ENCODE data around the gene TXNIP.

DNA sequence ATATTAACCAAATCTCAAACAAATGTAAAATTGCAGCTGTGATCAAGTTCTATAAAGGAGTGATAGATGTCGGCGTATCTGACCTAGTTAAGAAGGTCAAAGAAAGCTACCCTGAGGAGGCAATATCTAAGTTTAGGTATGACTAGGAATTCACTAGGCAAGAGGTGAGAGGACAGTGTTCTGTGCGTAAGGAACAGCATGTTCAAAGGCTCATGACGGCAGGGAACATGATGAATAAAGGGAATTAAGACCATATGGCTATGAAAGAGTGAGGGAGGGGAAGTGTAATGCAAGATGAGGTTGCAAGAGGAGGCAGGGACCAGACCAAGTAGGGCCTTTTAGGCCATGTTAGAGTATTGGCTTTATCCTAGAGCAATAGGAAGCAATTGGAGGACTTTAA lies 47.2 kb downstream of the TXNIP start:
- no peak for TF ChIP-seq POLR2A (IDR thresholded peaks at IDR 0.05; ENCODE audit: low read depth, low read length)
- no peak for TF ChIP-seq TAF1 (IDR thresholded peaks at IDR 0.05; ENCODE audit: low read depth, low read length)
- TF ChIP-seq POLR2AphosphoS5 (IDR thresholded peaks at IDR 0.05; ENCODE audit: low read depth, low read length) = no peak
- TF ChIP-seq PAX5 (IDR thresholded peaks at IDR 0.05; ENCODE audit: insufficient read depth, low read length, severe bottlenecking) = no peak
